HEK293 (cell line): ENCODE data around the gene BACH2.
A peak's percentile ranks its signal among the peaks of the same experiment; 100 is the strongest.

Experiments used
- EGR2 ChIP-seq: fragments of 450-650 bp; formaldehyde crosslinking; IDR thresholded peaks from 2 replicates; pipeline ENCODE4 v1.5.1; 2016; ENCODE audit warnings: low read depth, missing biosample characterization, missing genetic modification characterization
- HOXA7 ChIP-seq: sonication (generic); formaldehyde crosslinking; IDR thresholded peaks from 2 replicates; pipeline ENCODE4 v1.8.1; 2022; ENCODE audit warnings: missing genetic modification reagents, borderline replicate concordance
- HOXC10 ChIP-seq: sonication (generic); formaldehyde crosslinking; IDR thresholded peaks from 2 replicates; pipeline ENCODE4 v1.8.1; 2023; ENCODE audit warnings: mild to moderate bottlenecking, missing genetic modification reagents
- KLF8 ChIP-seq: fragments of 450-650 bp; formaldehyde crosslinking; IDR thresholded peaks from 2 replicates; pipeline ENCODE4 v1.5.1; 2016; ENCODE audit warnings: missing biosample characterization, missing genetic modification characterization
- ZFP37 ChIP-seq: fragments of 450-650 bp; formaldehyde crosslinking; IDR thresholded peaks from 2 replicates; pipeline ENCODE4 v1.5.1; 2016; ENCODE audit warnings: missing biosample characterization, missing genetic modification characterization
- ZNF146 ChIP-seq: fragments of 450-650 bp; formaldehyde crosslinking; IDR thresholded peaks from 2 replicates; pipeline ENCODE4 v1.5.1; 2016; ENCODE audit warnings: missing biosample characterization, missing genetic modification characterization
- ZNF155 ChIP-seq: fragments of 450-650 bp; formaldehyde crosslinking; IDR thresholded peaks from 2 replicates; pipeline ENCODE4 v1.5.1; 2016; ENCODE audit warnings: missing biosample characterization, missing genetic modification characterization
- ZNF529 ChIP-seq: fragments of 450-650 bp; formaldehyde crosslinking; IDR thresholded peaks from 2 replicates; pipeline ENCODE4 v1.5.1; 2017; ENCODE audit warnings: missing genetic modification characterization, missing biosample characterization; ENCODE audit not compliant: insufficient replicate concordance
- ZNF555 ChIP-seq: fragments of 450-650 bp; formaldehyde crosslinking; conservative IDR thresholded peaks from 2 replicates; pipeline ENCODE4 v1.5.1; 2017; ENCODE audit warnings: missing biosample characterization, mild to moderate bottlenecking, missing genetic modification characterization, inconsistent platforms
- ZNF558 ChIP-seq: fragments of 450-650 bp; formaldehyde crosslinking; IDR thresholded peaks from 2 replicates; pipeline ENCODE4 v1.5.1; 2016; ENCODE audit warnings: missing biosample characterization, missing genetic modification characterization
- ZNF600 ChIP-seq: fragments of 450-650 bp; formaldehyde crosslinking; IDR thresholded peaks from 2 replicates; pipeline ENCODE4 v1.5.1; 2016; ENCODE audit warnings: missing biosample characterization, missing genetic modification characterization
- ZNF629 ChIP-seq: fragments of 450-650 bp; formaldehyde crosslinking; IDR thresholded peaks from 2 replicates; pipeline ENCODE4 v1.5.1; 2017; ENCODE audit warnings: missing biosample characterization, missing genetic modification characterization
- ZNF792 ChIP-seq: fragments of 450-650 bp; formaldehyde crosslinking; IDR thresholded peaks from 2 replicates; pipeline ENCODE4 v1.5.1; 2016; ENCODE audit warnings: missing biosample characterization, missing genetic modification characterization
- ZSCAN16 ChIP-seq: fragments of 450-650 bp; formaldehyde crosslinking; IDR thresholded peaks from 2 replicates; pipeline ENCODE4 v1.5.1; 2016; ENCODE audit warnings: missing biosample characterization, missing genetic modification characterization
- ZXDB ChIP-seq: fragments of 450-650 bp; formaldehyde crosslinking; IDR thresholded peaks from 2 replicates; pipeline ENCODE4 v1.5.1; 2016; ENCODE audit warnings: missing biosample characterization, missing genetic modification characterization
- TF ChIP-seq, protein P1 (sequence below): fragments of 450-650 bp; formaldehyde crosslinking; IDR thresholded peaks from 2 replicates; pipeline ENCODE4 v1.5.1; 2016; ENCODE audit warnings: missing biosample characterization, missing genetic modification characterization, borderline replicate concordance
- TF ChIP-seq, protein P2 (sequence below): fragments of 450-650 bp; formaldehyde crosslinking; IDR thresholded peaks from 2 replicates; pipeline ENCODE4 v1.5.1; 2016; ENCODE audit warnings: missing biosample characterization, missing genetic modification characterization
- TF ChIP-seq, protein P3 (sequence below): fragments of 450-650 bp; formaldehyde crosslinking; IDR thresholded peaks from 2 replicates; pipeline ENCODE4 v1.5.1; 2017; ENCODE audit warnings: missing biosample characterization, missing genetic modification characterization
- TF ChIP-seq, protein P4 (sequence below): fragments of 450-650 bp; formaldehyde crosslinking; IDR thresholded peaks from 2 replicates; pipeline ENCODE4 v1.5.1; 2016; ENCODE audit warnings: missing biosample characterization, missing genetic modification characterization, low read depth
- TF ChIP-seq, protein P5 (sequence below): fragments of 450-650 bp; formaldehyde crosslinking; IDR thresholded peaks from 2 replicates; pipeline ENCODE4 v1.5.1; 2016; ENCODE audit warnings: missing biosample characterization, missing genetic modification characterization

The BACH2 gene

DNA sequence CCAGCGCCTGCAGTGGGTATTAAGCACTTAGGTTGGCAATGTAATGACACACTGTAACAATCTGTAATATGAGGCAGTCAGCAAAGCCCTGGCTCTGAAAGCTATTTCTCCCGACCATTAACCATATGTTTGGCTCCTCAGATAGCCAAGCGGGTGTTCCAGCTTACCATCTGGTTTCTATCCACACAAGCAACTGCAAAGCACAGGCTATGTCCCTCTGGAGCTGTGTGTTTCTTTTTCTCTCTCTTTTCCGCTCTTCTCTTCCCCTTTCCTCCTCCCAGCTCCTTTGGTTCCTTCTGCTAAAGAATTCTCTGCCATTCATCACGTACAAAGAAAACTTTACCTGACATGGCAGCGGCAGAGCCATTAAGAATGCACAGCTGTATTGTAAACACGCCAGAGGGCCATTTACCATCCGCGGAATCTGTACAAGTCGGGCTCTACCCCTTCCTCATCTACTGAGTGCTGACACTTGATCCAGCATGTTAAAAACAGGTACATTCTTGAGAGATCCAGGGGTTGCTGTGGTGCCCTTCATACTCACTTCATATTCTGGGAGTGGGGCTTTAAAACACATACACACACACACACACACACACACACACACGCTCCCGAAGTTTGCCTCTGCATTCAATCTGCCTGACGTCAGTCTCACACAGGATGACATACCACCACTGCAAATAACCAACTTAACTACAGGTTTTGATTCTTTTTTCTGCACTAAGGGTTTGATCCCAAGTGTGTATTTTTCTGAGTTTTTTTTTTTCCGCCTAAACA lies 77.2 kb downstream of the BACH2 start (continued):
- TF ChIP-seq, protein P1, sequence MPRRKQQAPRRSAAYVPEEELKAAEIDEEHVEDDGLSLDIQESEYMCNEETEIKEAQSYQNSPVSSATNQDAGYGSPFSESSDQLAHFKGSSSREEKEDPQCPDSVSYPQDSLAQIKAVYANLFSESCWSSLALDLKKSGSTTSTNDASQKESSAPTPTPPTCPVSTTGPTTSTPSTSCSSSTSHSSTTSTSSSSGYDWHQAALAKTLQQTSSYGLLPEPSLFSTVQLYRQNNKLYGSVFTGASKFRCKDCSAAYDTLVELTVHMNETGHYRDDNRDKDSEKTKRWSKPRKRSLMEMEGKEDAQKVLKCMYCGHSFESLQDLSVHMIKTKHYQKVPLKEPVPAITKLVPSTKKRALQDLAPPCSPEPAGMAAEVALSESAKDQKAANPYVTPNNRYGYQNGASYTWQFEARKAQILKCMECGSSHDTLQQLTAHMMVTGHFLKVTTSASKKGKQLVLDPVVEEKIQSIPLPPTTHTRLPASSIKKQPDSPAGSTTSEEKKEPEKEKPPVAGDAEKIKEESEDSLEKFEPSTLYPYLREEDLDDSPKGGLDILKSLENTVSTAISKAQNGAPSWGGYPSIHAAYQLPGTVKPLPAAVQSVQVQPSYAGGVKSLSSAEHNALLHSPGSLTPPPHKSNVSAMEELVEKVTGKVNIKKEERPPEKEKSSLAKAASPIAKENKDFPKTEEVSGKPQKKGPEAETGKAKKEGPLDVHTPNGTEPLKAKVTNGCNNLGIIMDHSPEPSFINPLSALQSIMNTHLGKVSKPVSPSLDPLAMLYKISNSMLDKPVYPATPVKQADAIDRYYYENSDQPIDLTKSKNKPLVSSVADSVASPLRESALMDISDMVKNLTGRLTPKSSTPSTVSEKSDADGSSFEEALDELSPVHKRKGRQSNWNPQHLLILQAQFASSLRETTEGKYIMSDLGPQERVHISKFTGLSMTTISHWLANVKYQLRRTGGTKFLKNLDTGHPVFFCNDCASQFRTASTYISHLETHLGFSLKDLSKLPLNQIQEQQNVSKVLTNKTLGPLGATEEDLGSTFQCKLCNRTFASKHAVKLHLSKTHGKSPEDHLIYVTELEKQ (tag by site-specific recombination) = peak; percentile 91
- TF ChIP-seq ZNF558 (tag by site-specific recombination) = peak; percentile 75; the same call in 1 of the 2 replicates
- no peak for TF ChIP-seq ZSCAN16
- TF ChIP-seq ZXDB (tag by site-specific recombination) = peak; percentile 79
- TF ChIP-seq HOXC10 (CRISPR knock-in tag) = no peak
- peak; percentile 98 for TF ChIP-seq ZNF629 (tag by site-specific recombination)
- TF ChIP-seq, protein P2, sequence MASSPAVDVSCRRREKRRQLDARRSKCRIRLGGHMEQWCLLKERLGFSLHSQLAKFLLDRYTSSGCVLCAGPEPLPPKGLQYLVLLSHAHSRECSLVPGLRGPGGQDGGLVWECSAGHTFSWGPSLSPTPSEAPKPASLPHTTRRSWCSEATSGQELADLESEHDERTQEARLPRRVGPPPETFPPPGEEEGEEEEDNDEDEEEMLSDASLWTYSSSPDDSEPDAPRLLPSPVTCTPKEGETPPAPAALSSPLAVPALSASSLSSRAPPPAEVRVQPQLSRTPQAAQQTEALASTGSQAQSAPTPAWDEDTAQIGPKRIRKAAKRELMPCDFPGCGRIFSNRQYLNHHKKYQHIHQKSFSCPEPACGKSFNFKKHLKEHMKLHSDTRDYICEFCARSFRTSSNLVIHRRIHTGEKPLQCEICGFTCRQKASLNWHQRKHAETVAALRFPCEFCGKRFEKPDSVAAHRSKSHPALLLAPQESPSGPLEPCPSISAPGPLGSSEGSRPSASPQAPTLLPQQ = peak; percentile 84
- no peak for TF ChIP-seq ZNF555 (tag by site-specific recombination)
- no peak for TF ChIP-seq ZNF529 (tag by site-specific recombination)
- peak; percentile 45; the same call in 1 of the 2 replicates for TF ChIP-seq ZFP37
- TF ChIP-seq ZNF146 (tag by site-specific recombination) = 0 out of 2 replicates have a peak, but pooled peaks have one; percentile 2
- TF ChIP-seq KLF8 (tag by site-specific recombination) = peak; percentile 87
- no peak; the same call in 1 of the 2 replicates for TF ChIP-seq ZNF792 (tag by site-specific recombination)
- TF ChIP-seq, protein P3, sequence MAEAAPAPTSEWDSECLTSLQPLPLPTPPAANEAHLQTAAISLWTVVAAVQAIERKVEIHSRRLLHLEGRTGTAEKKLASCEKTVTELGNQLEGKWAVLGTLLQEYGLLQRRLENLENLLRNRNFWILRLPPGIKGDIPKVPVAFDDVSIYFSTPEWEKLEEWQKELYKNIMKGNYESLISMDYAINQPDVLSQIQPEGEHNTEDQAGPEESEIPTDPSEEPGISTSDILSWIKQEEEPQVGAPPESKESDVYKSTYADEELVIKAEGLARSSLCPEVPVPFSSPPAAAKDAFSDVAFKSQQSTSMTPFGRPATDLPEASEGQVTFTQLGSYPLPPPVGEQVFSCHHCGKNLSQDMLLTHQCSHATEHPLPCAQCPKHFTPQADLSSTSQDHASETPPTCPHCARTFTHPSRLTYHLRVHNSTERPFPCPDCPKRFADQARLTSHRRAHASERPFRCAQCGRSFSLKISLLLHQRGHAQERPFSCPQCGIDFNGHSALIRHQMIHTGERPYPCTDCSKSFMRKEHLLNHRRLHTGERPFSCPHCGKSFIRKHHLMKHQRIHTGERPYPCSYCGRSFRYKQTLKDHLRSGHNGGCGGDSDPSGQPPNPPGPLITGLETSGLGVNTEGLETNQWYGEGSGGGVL (tag by site-specific recombination) = peak; percentile 84
- no peak for TF ChIP-seq EGR2
- TF ChIP-seq, protein P4, sequence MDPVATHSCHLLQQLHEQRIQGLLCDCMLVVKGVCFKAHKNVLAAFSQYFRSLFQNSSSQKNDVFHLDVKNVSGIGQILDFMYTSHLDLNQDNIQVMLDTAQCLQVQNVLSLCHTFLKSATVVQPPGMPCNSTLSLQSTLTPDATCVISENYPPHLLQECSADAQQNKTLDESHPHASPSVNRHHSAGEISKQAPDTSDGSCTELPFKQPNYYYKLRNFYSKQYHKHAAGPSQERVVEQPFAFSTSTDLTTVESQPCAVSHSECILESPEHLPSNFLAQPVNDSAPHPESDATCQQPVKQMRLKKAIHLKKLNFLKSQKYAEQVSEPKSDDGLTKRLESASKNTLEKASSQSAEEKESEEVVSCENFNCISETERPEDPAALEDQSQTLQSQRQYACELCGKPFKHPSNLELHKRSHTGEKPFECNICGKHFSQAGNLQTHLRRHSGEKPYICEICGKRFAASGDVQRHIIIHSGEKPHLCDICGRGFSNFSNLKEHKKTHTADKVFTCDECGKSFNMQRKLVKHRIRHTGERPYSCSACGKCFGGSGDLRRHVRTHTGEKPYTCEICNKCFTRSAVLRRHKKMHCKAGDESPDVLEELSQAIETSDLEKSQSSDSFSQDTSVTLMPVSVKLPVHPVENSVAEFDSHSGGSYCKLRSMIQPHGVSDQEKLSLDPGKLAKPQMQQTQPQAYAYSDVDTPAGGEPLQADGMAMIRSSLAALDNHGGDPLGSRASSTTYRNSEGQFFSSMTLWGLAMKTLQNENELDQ = no peak
- TF ChIP-seq, protein P5, sequence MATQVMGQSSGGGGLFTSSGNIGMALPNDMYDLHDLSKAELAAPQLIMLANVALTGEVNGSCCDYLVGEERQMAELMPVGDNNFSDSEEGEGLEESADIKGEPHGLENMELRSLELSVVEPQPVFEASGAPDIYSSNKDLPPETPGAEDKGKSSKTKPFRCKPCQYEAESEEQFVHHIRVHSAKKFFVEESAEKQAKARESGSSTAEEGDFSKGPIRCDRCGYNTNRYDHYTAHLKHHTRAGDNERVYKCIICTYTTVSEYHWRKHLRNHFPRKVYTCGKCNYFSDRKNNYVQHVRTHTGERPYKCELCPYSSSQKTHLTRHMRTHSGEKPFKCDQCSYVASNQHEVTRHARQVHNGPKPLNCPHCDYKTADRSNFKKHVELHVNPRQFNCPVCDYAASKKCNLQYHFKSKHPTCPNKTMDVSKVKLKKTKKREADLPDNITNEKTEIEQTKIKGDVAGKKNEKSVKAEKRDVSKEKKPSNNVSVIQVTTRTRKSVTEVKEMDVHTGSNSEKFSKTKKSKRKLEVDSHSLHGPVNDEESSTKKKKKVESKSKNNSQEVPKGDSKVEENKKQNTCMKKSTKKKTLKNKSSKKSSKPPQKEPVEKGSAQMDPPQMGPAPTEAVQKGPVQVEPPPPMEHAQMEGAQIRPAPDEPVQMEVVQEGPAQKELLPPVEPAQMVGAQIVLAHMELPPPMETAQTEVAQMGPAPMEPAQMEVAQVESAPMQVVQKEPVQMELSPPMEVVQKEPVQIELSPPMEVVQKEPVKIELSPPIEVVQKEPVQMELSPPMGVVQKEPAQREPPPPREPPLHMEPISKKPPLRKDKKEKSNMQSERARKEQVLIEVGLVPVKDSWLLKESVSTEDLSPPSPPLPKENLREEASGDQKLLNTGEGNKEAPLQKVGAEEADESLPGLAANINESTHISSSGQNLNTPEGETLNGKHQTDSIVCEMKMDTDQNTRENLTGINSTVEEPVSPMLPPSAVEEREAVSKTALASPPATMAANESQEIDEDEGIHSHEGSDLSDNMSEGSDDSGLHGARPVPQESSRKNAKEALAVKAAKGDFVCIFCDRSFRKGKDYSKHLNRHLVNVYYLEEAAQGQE = 0 out of 2 replicates have a peak, but pooled peaks have one; percentile 37
- TF ChIP-seq ZNF600 (tag by site-specific recombination) = peak; percentile 15
- TF ChIP-seq HOXA7 (CRISPR knock-in tag) = no peak
- no peak for TF ChIP-seq ZNF155 (tag by site-specific recombination)
